Nephron progenitor cell (in vitro differentiated cells): ENCODE data around the gene TF.

ENCODE experiments used
- DNase-seq: peaks from one replicate; pipeline ENCODE4 v3.0.0; 2021
- H3K27ac Mint-ChIP-seq: 2 replicates; pipeline ENCODE4 v1.8.0; 2021; ENCODE audit warnings: mild to moderate bottlenecking, moderate library complexity, mixed read lengths
- H3K27me3 Mint-ChIP-seq: 2 replicates; pipeline ENCODE4 v1.8.0; 2021; ENCODE audit warnings: mild to moderate bottlenecking, low read depth, mixed read lengths; ENCODE audit not compliant: poor library complexity
- H3K36me3 Mint-ChIP-seq: 2 replicates; pipeline ENCODE4 v1.8.0; 2021; ENCODE audit warnings: low read depth, mixed read lengths
- H3K4me1 Mint-ChIP-seq: 2 replicates; pipeline ENCODE4 v1.8.0; 2021; ENCODE audit warnings: mixed read lengths
- H3K4me3 Mint-ChIP-seq: 2 replicates; pipeline ENCODE4 v1.8.0; 2021; ENCODE audit warnings: mild to moderate bottlenecking, moderate library complexity, mixed read lengths
- H3K9me3 Mint-ChIP-seq: 2 replicates; pipeline ENCODE4 v1.8.0; 2021; ENCODE audit warnings: mild to moderate bottlenecking, moderate library complexity, mixed read lengths
- CTCF ChIP-seq: fragments of 200-600 bp; sonication (generic); IDR thresholded peaks from 2 replicates; pipeline ENCODE4 v1.5.0; 2021; ENCODE audit warnings: antibody characterized with exemption

TF gene

GRCh38 chr3:133733226-133733625 lies 13.0 kb upstream of the TF start:
- Mint-ChIP-seq H3K9me3 (peaks cover 55% of the 10 kb centered on the region), H3K36me3 (peaks cover 7% of the 10 kb centered on the region), H3K27me3 (peaks cover 59% of the 10 kb centered on the region), H3K4me3 (no peak overlapping the region), H3K27ac (no peak overlapping the region), H3K4me1 (no peaks in the 10 kb centered on the region)
- no peak for TF ChIP-seq CTCF
- no peak for DNase-seq

- no peak for TF ChIP-seq CTCF
- Mint-ChIP-seq H3K4me3 (no peak overlapping the region), H3K27me3 (peaks cover 65% of the 10 kb centered on the region), H3K27ac (no peak overlapping the region), H3K4me1 (no peaks in the 10 kb centered on the region), H3K36me3 (peaks cover 7% of the 10 kb centered on the region), H3K9me3 (peaks cover 59% of the 10 kb centered on the region)
- DNase-seq, result no peak
These were observed 11.9 kb upstream of the TF start for GRCh38 chr3:133734305-133734704.

GRCh38 chr3:133742351-133743091 lies 3.7 kb upstream of the TF start:
- H3K4me3 Mint-ChIP-seq, result no peak overlapping the region
- DNase-seq, result no peak
- no peak for TF ChIP-seq CTCF
- peak overlapping the region; percentile 93 for H3K27ac Mint-ChIP-seq
- peaks cover 25% of the 10 kb centered on the region for H3K4me1 Mint-ChIP-seq
- H3K36me3 Mint-ChIP-seq, result no peaks in the 10 kb centered on the region
- peaks cover 13% of the 10 kb centered on the region for H3K27me3 Mint-ChIP-seq
- H3K9me3 Mint-ChIP-seq, result peaks cover 21% of the 10 kb centered on the region

GRCh38 chr3:133744241-133744640 lies 2.0 kb upstream of the TF start:
- DNase-seq, result no peak
- Mint-ChIP-seq H3K36me3 (no peaks in the 10 kb centered on the region), H3K4me3 (no peak overlapping the region), H3K27ac (no peak overlapping the region), H3K27me3 (no peaks in the 10 kb centered on the region), H3K9me3 (peaks cover 4% of the 10 kb centered on the region), H3K4me1 (peaks cover 25% of the 10 kb centered on the region)
- TF ChIP-seq CTCF, result no peak

GRCh38 chr3:133745108-133745507 lies 1.1 kb upstream of the TF start:
- no peak overlapping the region for H3K27ac Mint-ChIP-seq
- H3K9me3 Mint-ChIP-seq, result no peaks in the 10 kb centered on the region
- H3K36me3 Mint-ChIP-seq, result no peaks in the 10 kb centered on the region
- DNase-seq, result no peak
- no peak overlapping the region for H3K4me3 Mint-ChIP-seq
- TF ChIP-seq CTCF, result no peak
- H3K27me3 Mint-ChIP-seq, result peaks cover 2% of the 10 kb centered on the region
- H3K4me1 Mint-ChIP-seq, result peaks cover 25% of the 10 kb centered on the region

GRCh38 chr3:133746712-133747066 lies 496 bp downstream of the TF start:
- no peak for TF ChIP-seq CTCF
- H3K27me3 Mint-ChIP-seq, result peaks cover 6% of the 10 kb centered on the region

More at GRCh38 chr3:133746712-133747066, 496 bp downstream of the TF start:
- Mint-ChIP-seq H3K36me3 (no peaks in the 10 kb centered on the region), H3K4me3 (no peak overlapping the region), H3K4me1 (peaks cover 25% of the 10 kb centered on the region), H3K27ac (no peak overlapping the region), H3K9me3 (no peaks in the 10 kb centered on the region)
- DNase-seq, result no peak
